Testis (tissue), 2 donors: ENCODE data around the gene SLC5A10.

Experiments
- POLR2A ChIP-seq: fragments of 450-650 bp; IDR thresholded peaks from one replicate; pipeline ENCODE4 v1.6.1; 2017; ENCODE audit warnings: antibody characterized with exemption, mild to moderate bottlenecking, moderate library complexity
- TF ChIP-seq, protein P1 (sequence below), 3 experiments: fragments of 450-650 bp in 2 of 3; fragments of 200-600 bp in 1 of 3; sonication (generic) in 1 of 3; IDR thresholded peaks; one replicate each; pipeline ENCODE4 v1.5.1; 2016 to 2019; ENCODE audit warnings: antibody characterized with exemption in 3 of 3, mild to moderate bottlenecking in 2 of 3, moderate library complexity in 1 of 3

DNA sequence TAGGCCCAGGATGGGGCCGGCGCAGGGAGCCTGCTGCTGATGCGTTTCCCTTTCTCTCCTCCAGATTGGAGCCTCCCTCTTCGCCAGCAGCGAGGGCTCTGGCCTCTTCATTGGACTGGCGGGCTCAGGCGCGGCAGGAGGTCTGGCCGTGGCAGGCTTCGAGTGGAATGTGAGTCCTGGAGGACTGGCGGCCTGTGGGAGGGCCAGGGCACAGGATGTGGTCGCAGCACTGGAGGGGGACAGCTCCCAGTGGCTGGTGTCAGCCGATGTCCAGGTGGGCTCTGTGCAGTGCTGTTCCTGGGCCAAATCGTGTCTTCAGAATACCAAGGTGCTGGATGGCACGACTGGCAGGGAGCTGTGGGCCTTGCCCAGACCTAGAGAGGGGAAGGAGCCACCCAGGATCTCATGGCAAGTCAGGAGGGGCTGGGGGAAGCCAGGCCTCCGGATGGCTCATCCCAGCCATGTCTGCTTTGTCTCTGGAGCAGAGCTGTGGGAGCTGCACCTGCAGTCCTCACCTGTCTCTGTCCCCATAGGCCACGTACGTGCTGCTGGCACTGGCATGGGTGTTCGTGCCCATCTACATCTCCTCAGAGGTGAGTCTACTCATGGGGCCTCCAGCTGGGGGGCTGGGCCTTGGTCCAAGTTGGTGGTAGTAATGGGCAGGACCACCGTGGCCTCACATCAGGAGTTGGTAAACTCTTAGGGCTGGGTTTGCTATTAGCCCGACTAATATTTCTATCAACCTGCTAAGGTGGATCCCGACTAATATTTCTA lies 7.3 kb downstream of the SLC5A10 start:
- TF ChIP-seq, protein P1, sequence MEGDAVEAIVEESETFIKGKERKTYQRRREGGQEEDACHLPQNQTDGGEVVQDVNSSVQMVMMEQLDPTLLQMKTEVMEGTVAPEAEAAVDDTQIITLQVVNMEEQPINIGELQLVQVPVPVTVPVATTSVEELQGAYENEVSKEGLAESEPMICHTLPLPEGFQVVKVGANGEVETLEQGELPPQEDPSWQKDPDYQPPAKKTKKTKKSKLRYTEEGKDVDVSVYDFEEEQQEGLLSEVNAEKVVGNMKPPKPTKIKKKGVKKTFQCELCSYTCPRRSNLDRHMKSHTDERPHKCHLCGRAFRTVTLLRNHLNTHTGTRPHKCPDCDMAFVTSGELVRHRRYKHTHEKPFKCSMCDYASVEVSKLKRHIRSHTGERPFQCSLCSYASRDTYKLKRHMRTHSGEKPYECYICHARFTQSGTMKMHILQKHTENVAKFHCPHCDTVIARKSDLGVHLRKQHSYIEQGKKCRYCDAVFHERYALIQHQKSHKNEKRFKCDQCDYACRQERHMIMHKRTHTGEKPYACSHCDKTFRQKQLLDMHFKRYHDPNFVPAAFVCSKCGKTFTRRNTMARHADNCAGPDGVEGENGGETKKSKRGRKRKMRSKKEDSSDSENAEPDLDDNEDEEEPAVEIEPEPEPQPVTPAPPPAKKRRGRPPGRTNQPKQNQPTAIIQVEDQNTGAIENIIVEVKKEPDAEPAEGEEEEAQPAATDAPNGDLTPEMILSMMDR (IDR thresholded peaks at IDR 0.05) = no peak
- no peak for TF ChIP-seq POLR2A
